Glutamatergic neuron (in vitro differentiated cells): ENCODE data around the gene PHAX. TPM values are rescaled to one million over a fixed set of nuclear protein-coding genes. Genes with fewer than 3 reads are reported as not detected.

Source experiments
- DNase-seq: peaks from one replicate; pipeline ENCODE4 v3.0.0; 2022
- H3K27ac Mint-ChIP-seq: one replicate; pipeline ENCODE4 v1.8.0; 2020; ENCODE audit warnings: mild to moderate bottlenecking, mixed read lengths, inconsistent platforms; ENCODE audit not compliant: unreplicated experiment
- H3K27me3 Mint-ChIP-seq: one replicate; pipeline ENCODE4 v1.8.0; 2020; ENCODE audit warnings: mild to moderate bottlenecking, moderate library complexity, mixed read lengths, inconsistent platforms; ENCODE audit not compliant: unreplicated experiment
- H3K36me3 Mint-ChIP-seq: one replicate; pipeline ENCODE4 v1.8.0; 2020; ENCODE audit warnings: mild to moderate bottlenecking, mixed read lengths, inconsistent platforms; ENCODE audit not compliant: unreplicated experiment
- H3K4me1 Mint-ChIP-seq: one replicate; pipeline ENCODE4 v1.8.0; 2020; ENCODE audit warnings: mild to moderate bottlenecking, low read depth, mixed read lengths, inconsistent platforms; ENCODE audit not compliant: unreplicated experiment
- H3K4me3 Mint-ChIP-seq: one replicate; pipeline ENCODE4 v1.8.0; 2020; ENCODE audit warnings: mild to moderate bottlenecking, mixed read lengths, inconsistent platforms; ENCODE audit not compliant: unreplicated experiment
- H3K9me3 Mint-ChIP-seq: one replicate; pipeline ENCODE4 v1.8.0; 2020; ENCODE audit warnings: mild to moderate bottlenecking, moderate library complexity, mixed read lengths, inconsistent platforms; ENCODE audit not compliant: unreplicated experiment
- total RNA-seq: library from RNA; stranded (reverse); fragmentation: NEBNext Ultra II Directional; extraction: Animal tissue kit (Norgen Biotek cat#: 25700); gene quantifications from one replicate; pipeline ENCODE4 v1.2.1, GENCODE V29; 2021; ENCODE audit not compliant: unreplicated experiment
- TF ChIP-seq, protein P1 (sequence below): fragments of 200-600 bp; sonication (generic); IDR thresholded peaks from one replicate; pipeline ENCODE4 v1.5.0; 2021; ENCODE audit not compliant: partially characterized antibody, unreplicated experiment

PHAX gene
- total RNA-seq, 1 donor from 2014 or later = 41.1 TPM

DNA sequence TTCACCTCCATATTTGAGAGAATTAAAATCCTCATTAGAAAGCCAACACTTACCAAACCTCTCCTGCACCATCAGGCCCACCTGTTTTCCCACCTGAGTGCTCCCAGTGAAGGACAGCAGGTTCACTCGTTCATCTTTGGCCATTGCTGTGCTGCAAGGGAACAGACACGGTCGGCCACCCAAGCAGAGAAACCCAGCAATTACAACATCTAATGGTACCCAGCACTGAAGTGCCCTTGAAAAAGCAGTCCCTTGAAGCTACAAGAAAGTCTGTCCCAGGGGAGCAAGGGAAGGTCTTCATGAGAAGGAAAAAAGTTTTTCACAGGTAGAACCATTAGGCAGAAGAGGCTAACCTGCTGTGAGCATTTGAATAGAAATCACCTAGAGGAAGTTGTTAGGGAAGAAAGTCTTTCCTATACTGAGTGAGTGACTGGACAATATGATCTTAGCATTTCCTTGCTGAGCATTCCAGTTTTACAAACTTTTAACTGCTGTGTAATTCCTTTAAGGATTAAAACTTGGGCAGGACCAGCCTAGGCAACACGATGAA, 32.5 kb upstream of the PHAX start:
- Mint-ChIP-seq H3K36me3 (no peaks in the 10 kb centered on the region), H3K9me3 (peaks cover 2% of the 10 kb centered on the region), H3K4me3 (no peak overlapping the region), H3K4me1 (no peaks in the 10 kb centered on the region), H3K27ac (no peak overlapping the region), H3K27me3 (peaks cover 3% of the 10 kb centered on the region)
- DNase-seq = no peak
- TF ChIP-seq, protein P1, sequence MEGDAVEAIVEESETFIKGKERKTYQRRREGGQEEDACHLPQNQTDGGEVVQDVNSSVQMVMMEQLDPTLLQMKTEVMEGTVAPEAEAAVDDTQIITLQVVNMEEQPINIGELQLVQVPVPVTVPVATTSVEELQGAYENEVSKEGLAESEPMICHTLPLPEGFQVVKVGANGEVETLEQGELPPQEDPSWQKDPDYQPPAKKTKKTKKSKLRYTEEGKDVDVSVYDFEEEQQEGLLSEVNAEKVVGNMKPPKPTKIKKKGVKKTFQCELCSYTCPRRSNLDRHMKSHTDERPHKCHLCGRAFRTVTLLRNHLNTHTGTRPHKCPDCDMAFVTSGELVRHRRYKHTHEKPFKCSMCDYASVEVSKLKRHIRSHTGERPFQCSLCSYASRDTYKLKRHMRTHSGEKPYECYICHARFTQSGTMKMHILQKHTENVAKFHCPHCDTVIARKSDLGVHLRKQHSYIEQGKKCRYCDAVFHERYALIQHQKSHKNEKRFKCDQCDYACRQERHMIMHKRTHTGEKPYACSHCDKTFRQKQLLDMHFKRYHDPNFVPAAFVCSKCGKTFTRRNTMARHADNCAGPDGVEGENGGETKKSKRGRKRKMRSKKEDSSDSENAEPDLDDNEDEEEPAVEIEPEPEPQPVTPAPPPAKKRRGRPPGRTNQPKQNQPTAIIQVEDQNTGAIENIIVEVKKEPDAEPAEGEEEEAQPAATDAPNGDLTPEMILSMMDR = no peak

DNA sequence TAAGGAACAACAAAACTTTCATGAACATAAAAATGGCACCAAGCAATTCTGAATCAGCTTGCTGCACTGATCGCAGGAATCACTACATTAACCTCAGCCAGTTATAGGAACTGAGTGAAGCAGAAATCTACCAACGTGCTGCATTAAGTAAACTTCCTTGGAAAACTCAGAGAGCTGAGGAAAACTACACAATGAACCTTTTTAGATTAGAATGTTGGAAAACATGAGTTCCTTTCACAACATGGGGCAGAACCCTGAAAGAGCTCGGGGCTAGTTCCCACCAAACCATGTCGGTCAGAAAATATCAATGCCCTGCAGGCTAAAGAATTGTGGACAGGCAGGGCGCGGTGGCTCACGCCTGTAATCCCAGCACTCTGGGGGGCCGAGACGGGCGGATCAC, 25.1 kb upstream of the PHAX start:
- Mint-ChIP-seq H3K4me3 (no peak overlapping the region), H3K4me1 (no peaks in the 10 kb centered on the region), H3K9me3 (no peaks in the 10 kb centered on the region), H3K27ac (no peak overlapping the region), H3K27me3 (no peaks in the 10 kb centered on the region), H3K36me3 (peaks cover 4% of the 10 kb centered on the region)
- DNase-seq = no peak
- TF ChIP-seq, protein P1 = no peak

- no peaks in the 10 kb centered on the region for H3K4me1 Mint-ChIP-seq
- peaks cover 4% of the 10 kb centered on the region for H3K36me3 Mint-ChIP-seq
- no peaks in the 10 kb centered on the region for H3K27me3 Mint-ChIP-seq
- no peaks in the 10 kb centered on the region for H3K9me3 Mint-ChIP-seq
- TF ChIP-seq, protein P1 = no peak
- H3K4me3 Mint-ChIP-seq = no peak overlapping the region
- no peak overlapping the region for H3K27ac Mint-ChIP-seq
- DNase-seq = no peak
These were observed 23.8 kb upstream of the PHAX start for GRCh38 chr5:126576974-126577373.

DNA sequence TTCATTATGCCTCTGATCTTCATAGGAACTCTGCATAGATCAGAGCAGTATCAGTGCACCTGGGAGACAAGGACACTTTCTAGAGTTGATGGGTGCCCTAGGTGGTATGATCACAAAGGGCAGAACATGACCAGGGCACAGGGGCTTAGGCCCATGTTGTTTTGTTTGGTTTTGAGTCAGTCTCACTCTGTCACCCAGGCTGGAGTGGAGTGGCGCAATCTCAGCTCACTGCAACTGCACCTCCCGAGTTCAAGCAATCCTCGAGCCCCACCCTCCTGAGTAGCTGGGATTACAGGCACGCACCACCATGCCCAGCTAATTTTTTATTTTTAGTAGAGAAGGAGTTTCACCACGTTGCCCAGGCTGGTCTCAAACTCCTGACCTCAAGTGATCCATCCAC, 23.3 kb upstream of the PHAX start:
- no peak overlapping the region for H3K4me3 Mint-ChIP-seq
- DNase-seq = no peak
- no peak overlapping the region for H3K27ac Mint-ChIP-seq
- H3K36me3 Mint-ChIP-seq = peaks cover 4% of the 10 kb centered on the region
- no peaks in the 10 kb centered on the region for H3K4me1 Mint-ChIP-seq
- H3K9me3 Mint-ChIP-seq = no peaks in the 10 kb centered on the region
- TF ChIP-seq, protein P1 = no peak
- H3K27me3 Mint-ChIP-seq = no peaks in the 10 kb centered on the region

DNA sequence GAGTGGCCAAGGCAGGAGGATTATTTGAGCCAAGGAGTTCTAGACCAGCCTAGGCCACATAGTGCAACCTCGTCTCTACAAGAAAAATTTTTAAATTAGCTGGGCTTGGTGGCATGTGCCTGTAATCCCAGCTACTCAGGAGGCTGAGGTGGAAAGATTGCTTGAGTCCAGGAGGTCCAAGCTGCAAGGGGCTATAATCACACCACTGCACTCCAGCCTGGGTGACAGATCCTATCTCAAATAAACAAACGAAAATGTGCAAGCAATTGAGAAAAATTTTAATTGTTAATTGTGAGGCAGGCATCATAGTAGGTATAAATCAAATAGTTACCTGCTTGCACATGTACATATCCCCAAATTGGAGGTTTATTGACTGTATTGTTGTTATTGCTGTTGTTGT, 21.0 kb upstream of the PHAX start:
- peaks cover 4% of the 10 kb centered on the region for H3K36me3 Mint-ChIP-seq
- no peak overlapping the region for H3K27ac Mint-ChIP-seq
- H3K4me1 Mint-ChIP-seq = no peaks in the 10 kb centered on the region
- no peak for DNase-seq
- H3K27me3 Mint-ChIP-seq = no peaks in the 10 kb centered on the region
- TF ChIP-seq, protein P1 = no peak
- no peak overlapping the region for H3K4me3 Mint-ChIP-seq
- no peaks in the 10 kb centered on the region for H3K9me3 Mint-ChIP-seq
